Activated CD4-positive, alpha-beta memory T cell treated with anti-CD3 and anti-CD28 coated beads for 36 hours (primary cell): ENCODE data around the gene BRDT. TPM values are rescaled to one million over a fixed set of nuclear protein-coding genes. Genes with fewer than 3 reads are reported as not detected.

Source experiments
- CTCF ChIA-PET: fragments of 350-600 bp; sonication (Branson Sonifier 250); formaldehyde crosslinking; loops from one replicate; lab custom pipeline; 2021; ENCODE audit warnings: antibody characterized with exemption, inconsistent platforms; lab: Charles Lee
- POLR2A ChIA-PET: fragments of 350-600 bp; sonication (Branson Sonifier 250); formaldehyde crosslinking; loops from one replicate; lab custom pipeline; 2021; ENCODE audit warnings: antibody characterized with exemption; lab: Charles Lee
- DNase-seq: peaks from one replicate; pipeline ENCODE4 v3.0.0-alpha.2; 2020
- H3K27ac Mint-ChIP-seq: one replicate; pipeline ENCODE4 v1.8.0; 2021; ENCODE audit warnings: mixed read lengths
- H3K27me3 Mint-ChIP-seq: one replicate; pipeline ENCODE4 v1.8.0; 2021; ENCODE audit warnings: mixed read lengths
- H3K36me3 Mint-ChIP-seq: one replicate; pipeline ENCODE4 v1.8.0; 2021; ENCODE audit warnings: mixed read lengths
- H3K4me1 Mint-ChIP-seq: one replicate; pipeline ENCODE4 v1.8.0; 2021; ENCODE audit warnings: low read depth, mixed read lengths
- H3K4me3 Mint-ChIP-seq: one replicate; pipeline ENCODE4 v1.8.0; 2021; ENCODE audit warnings: mild to moderate bottlenecking, mixed read lengths
- H3K9me3 Mint-ChIP-seq: one replicate; pipeline ENCODE4 v1.8.0; 2021; ENCODE audit warnings: mixed read lengths
- intact Hi-C: fragments of 100-400 bp; cut with micrococcal nuclease; formaldehyde crosslinking; loops from one replicate; pipeline ENCODE4 v1.15.1; 2023
- total RNA-seq, 2 experiments: library from RNA; stranded (reverse); gene quantifications; one replicate each; pipeline ENCODE4 v1.2.3, GENCODE V29; 2021

The BRDT gene
- total RNA-seq, 2 experiments from 2014 or later = not detected

DNA sequence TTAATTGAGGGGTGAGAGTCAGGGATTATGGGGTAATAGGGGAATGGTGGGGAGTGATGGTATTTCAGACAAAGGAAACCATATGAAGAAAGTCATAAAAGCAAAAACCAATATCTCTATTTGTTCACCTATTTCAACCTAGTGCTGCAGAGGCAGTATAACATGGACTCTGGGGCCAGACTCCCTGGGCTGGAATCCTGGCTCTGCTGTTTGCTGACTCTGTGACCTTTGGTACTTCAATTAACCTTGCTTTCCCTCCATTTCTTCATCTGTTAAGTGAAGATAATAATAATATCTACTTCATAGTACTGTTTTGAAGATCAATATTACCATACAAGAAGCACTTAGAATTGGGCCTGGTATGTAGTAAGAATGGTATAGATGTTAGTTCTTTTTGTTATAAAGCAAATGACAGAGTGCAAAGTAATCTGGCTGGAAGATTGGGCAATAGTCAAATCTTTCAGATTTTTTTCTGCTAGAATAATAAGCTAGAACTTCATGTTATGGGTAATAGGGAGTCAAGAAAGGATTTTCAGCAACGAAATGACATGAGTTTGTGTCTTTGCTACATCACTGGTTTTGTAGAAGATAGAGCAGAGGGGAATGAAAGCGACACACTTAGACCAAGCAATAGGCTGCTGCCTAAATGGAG, 89.6 kb downstream of the BRDT start:
- Mint-ChIP-seq H3K27ac (no peak overlapping the region), H3K9me3 (no peaks in the 10 kb centered on the region), H3K4me1 (no peaks in the 10 kb centered on the region), H3K4me3 (no peak overlapping the region), H3K27me3 (no peaks in the 10 kb centered on the region), H3K36me3 (no peaks in the 10 kb centered on the region)
- ChIA-PET POLR2A (no interaction called here), CTCF (interaction anchor here (1.0 kb wide), 1 partner anchor 41 kb away, joined by 3 read pairs; no protein-coding TSS in a partner anchor)
- no peak for DNase-seq
- intact Hi-C loops = no loop called here

GRCh38 chr1:92040971-92041370, 91.8 kb downstream of the BRDT start:
- ChIA-PET CTCF (no interaction called here), POLR2A (no interaction called here)
- Mint-ChIP-seq H3K4me3 (no peak overlapping the region), H3K27me3 (no peaks in the 10 kb centered on the region), H3K36me3 (no peaks in the 10 kb centered on the region), H3K9me3 (no peaks in the 10 kb centered on the region), H3K27ac (no peak overlapping the region), H3K4me1 (no peaks in the 10 kb centered on the region)
- intact Hi-C loops = no loop called here
- no peak for DNase-seq

GRCh38 chr1:92043621-92044020, 94.4 kb downstream of the BRDT start:
- DNase-seq = no peak
- CTCF ChIA-PET = no interaction called here
- H3K4me3 Mint-ChIP-seq = no peak overlapping the region
- intact Hi-C loops = no loop called here
- POLR2A ChIA-PET = no interaction called here
- no peaks in the 10 kb centered on the region for H3K36me3 Mint-ChIP-seq
- H3K27ac Mint-ChIP-seq = no peak overlapping the region
- H3K27me3 Mint-ChIP-seq = no peaks in the 10 kb centered on the region
- H3K9me3 Mint-ChIP-seq = no peaks in the 10 kb centered on the region
- H3K4me1 Mint-ChIP-seq = no peaks in the 10 kb centered on the region

DNA sequence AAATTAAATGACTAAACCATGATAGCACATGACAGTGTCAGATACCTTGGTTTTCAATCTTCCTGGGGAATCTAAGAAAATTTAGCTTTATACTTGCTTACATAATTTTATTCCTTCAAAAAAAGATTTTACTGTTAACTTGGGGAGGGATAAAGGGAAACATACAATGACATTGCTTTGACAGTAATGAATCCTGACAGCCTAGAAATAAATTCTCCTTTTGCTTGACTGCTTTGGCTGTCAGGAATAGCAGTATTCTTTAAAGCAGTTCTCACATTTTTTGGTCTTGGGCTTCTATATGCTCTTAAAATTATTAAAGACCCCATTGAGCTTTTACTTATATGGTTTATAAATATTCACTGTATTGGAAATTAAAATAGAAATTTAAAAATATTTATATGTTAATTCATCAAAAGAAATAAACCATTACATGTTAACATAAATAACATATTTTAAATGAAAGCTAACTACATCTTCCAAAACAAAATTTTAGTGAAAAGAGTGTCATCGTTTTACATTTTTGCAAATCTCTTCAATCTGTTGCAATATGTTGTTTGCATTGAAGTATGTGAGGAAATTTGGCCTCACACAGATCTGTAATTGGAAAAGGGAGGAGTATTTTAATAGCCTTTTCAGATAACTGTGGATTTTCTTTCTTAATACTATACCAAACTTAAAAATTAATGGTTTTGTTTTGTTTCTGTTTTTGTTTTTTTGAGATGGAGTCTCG, 96.7 kb downstream of the BRDT start:
- no peak for DNase-seq
- H3K9me3 Mint-ChIP-seq = no peaks in the 10 kb centered on the region
- H3K27me3 Mint-ChIP-seq = no peaks in the 10 kb centered on the region
- no peak overlapping the region for H3K27ac Mint-ChIP-seq
- H3K36me3 Mint-ChIP-seq = no peaks in the 10 kb centered on the region
- intact Hi-C loops = no loop called here
- no peak overlapping the region for H3K4me3 Mint-ChIP-seq
- CTCF ChIA-PET = interaction anchor here (0.6 kb wide), 1 partner anchor 27 kb away, joined by 3 read pairs; no protein-coding TSS in a partner anchor
- H3K4me1 Mint-ChIP-seq = no peaks in the 10 kb centered on the region
- POLR2A ChIA-PET = no interaction called here

DNA sequence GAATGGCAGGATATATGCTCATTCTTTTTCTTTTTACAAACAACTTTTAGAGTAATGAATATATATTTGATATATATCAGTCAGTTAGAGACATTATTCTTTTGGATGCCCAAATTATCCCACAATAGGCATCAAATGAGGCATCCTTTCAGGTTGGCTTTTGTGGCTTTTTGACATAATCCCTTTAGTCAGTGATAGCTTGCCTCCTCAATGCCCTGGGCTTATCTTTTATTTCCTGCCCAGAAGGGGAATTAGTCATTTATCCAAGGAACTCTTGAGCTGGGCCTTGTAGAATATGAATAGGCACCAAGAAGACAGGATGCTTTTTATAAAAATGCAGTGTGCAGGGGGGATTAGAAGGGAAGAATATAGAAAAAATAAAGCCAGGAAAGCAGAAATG, 102.7 kb downstream of the BRDT start:
- no peaks in the 10 kb centered on the region for H3K36me3 Mint-ChIP-seq
- ChIA-PET POLR2A (no interaction called here), CTCF (no interaction called here)
- DNase-seq = no peak
- H3K9me3 Mint-ChIP-seq = no peaks in the 10 kb centered on the region
- H3K27ac Mint-ChIP-seq = no peak overlapping the region
- intact Hi-C loops = no loop called here
- H3K27me3 Mint-ChIP-seq = no peaks in the 10 kb centered on the region
- H3K4me1 Mint-ChIP-seq = no peaks in the 10 kb centered on the region
- H3K4me3 Mint-ChIP-seq = no peak overlapping the region

Other genes with a start within 250 kb of the BRDT start
- gene TGFBR3, start 63.2 kb upstream of the BRDT start, total RNA-seq = 1 to 10 TPM; 4.5 to 4.9 TPM
- 1 to 10 TPM in 1 of 2 experiments, under 1 TPM in 1; 0.44 to 1.1 TPM for gene EPHX4, start 80.6 kb downstream of the BRDT start, total RNA-seq
- gene SETSIP, start 126.0 kb downstream of the BRDT start, total RNA-seq = not detected
- gene BTBD8, start 130.9 kb downstream of the BRDT start, total RNA-seq = 1 to 10 TPM; 2.9 TPM